Measurements from ENCODE around the gene NCBP2L.

DNA sequence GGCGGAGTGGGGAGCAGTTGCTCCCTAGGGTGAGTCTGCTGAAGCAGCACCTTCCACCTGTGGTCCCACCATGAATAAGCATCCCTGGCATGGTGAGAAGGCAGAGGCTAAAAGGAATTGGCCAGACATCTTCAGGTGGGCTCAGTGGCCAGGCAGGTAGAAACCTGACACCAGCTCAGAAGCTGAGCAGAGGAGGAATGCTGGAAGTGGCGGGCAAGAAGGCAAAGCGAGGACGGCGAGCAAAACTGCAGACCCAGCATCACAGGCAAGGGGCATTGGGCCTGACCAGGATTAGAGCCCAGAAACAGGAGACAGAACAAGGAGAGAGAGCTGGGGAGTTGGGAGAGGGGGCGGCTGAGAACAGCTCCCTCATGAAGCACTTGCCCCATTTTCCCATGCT, 27.3 kb upstream of the NCBP2L start:
- TF ChIP-seq, protein P1, sequence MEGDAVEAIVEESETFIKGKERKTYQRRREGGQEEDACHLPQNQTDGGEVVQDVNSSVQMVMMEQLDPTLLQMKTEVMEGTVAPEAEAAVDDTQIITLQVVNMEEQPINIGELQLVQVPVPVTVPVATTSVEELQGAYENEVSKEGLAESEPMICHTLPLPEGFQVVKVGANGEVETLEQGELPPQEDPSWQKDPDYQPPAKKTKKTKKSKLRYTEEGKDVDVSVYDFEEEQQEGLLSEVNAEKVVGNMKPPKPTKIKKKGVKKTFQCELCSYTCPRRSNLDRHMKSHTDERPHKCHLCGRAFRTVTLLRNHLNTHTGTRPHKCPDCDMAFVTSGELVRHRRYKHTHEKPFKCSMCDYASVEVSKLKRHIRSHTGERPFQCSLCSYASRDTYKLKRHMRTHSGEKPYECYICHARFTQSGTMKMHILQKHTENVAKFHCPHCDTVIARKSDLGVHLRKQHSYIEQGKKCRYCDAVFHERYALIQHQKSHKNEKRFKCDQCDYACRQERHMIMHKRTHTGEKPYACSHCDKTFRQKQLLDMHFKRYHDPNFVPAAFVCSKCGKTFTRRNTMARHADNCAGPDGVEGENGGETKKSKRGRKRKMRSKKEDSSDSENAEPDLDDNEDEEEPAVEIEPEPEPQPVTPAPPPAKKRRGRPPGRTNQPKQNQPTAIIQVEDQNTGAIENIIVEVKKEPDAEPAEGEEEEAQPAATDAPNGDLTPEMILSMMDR (IDR thresholded peaks at IDR 0.05; ENCODE audit: insufficient read depth, low read length, poor library complexity, severe bottlenecking) = no peak
- no peak for TF ChIP-seq EZH2phosphoT487 (conservative IDR thresholded peaks at IDR 0.05; ENCODE audit: low read length)
